WTC11 (cell line): Measurements from ENCODE around the gene PCGF1.

Source experiments
- CBFB ChIP-seq: sonication (generic); formaldehyde crosslinking; IDR thresholded peaks from 2 replicates; pipeline ENCODE4 v1.8.1; 2022; ENCODE audit warnings: mild to moderate bottlenecking, low read depth, missing genetic modification reagents
- CREB1 ChIP-seq: sonication (generic); formaldehyde crosslinking; IDR thresholded peaks from 2 replicates; pipeline ENCODE4 v1.8.0; 2023; ENCODE audit warnings: mild to moderate bottlenecking, missing genetic modification reagents
- CTCF ChIP-seq: fragments of 200-600 bp; IDR thresholded peaks from 2 replicates; pipeline ENCODE4 v1.8.0; 2022; ENCODE audit warnings: antibody characterized with exemption
- ESRRA ChIP-seq: sonication (generic); formaldehyde crosslinking; IDR thresholded peaks from 2 replicates; pipeline ENCODE4 v1.8.1; 2022; ENCODE audit warnings: mild to moderate bottlenecking, missing genetic modification reagents, borderline replicate concordance
- FOXP1 ChIP-seq: sonication (generic); formaldehyde crosslinking; IDR thresholded peaks from 2 replicates; pipeline ENCODE4 v1.8.0; 2022; ENCODE audit warnings: missing genetic modification reagents, mild to moderate bottlenecking, moderate library complexity, borderline replicate concordance
- HMGXB4 ChIP-seq: sonication (generic); formaldehyde crosslinking; IDR thresholded peaks from 2 replicates; pipeline ENCODE4 v1.8.1; 2023; ENCODE audit warnings: mild to moderate bottlenecking, moderate library complexity, missing genetic modification reagents
- IRF1 ChIP-seq: sonication (generic); formaldehyde crosslinking; IDR thresholded peaks from 2 replicates; pipeline ENCODE4 v1.8.0; 2023; ENCODE audit warnings: missing genetic modification reagents
- JUN ChIP-seq: sonication (generic); formaldehyde crosslinking; IDR thresholded peaks from 2 replicates; pipeline ENCODE4 v1.8.0; 2023; ENCODE audit warnings: mild to moderate bottlenecking, missing genetic modification reagents
- NFE2L1 ChIP-seq: sonication (generic); formaldehyde crosslinking; IDR thresholded peaks from 2 replicates; pipeline ENCODE4 v1.8.1; 2023; ENCODE audit warnings: missing genetic modification reagents
- NFYB ChIP-seq: sonication (generic); formaldehyde crosslinking; conservative IDR thresholded peaks from 2 replicates; pipeline ENCODE4 v1.8.0; 2022; ENCODE audit warnings: low read depth, missing genetic modification reagents
- NR2C2 ChIP-seq: sonication (generic); formaldehyde crosslinking; IDR thresholded peaks from 2 replicates; pipeline ENCODE4 v1.8.0; 2022; ENCODE audit warnings: mild to moderate bottlenecking, missing genetic modification reagents
- ZNF138 ChIP-seq: sonication (generic); formaldehyde crosslinking; conservative IDR thresholded peaks from 2 replicates; pipeline ENCODE4 v1.8.1; 2022; ENCODE audit warnings: mild to moderate bottlenecking, moderate library complexity, missing genetic modification reagents
- ZNF423 ChIP-seq: fragments of 250-450 bp; sonication (Bioruptor Pico); IDR thresholded peaks from 2 replicates; pipeline ENCODE4 v2.1.2; 2022; ENCODE audit warnings: mild to moderate bottlenecking, moderate library complexity
- TF ChIP-seq, protein P1 (sequence below): sonication (generic); formaldehyde crosslinking; IDR thresholded peaks from 2 replicates; pipeline ENCODE4 v1.8.0; 2022; ENCODE audit warnings: mild to moderate bottlenecking, missing genetic modification reagents

- TF ChIP-seq CTCF (no peak), HMGXB4 (no peak), CREB1 (CRISPR knock-in tag) (no peak), ESRRA (CRISPR knock-in tag) (no peak), NFE2L1 (CRISPR knock-in tag) (no peak), NFYB (no peak), JUN (CRISPR knock-in tag) (no peak), ZNF423 (no peak), CBFB (CRISPR knock-in tag) (peak; percentile 69; the same call in 1 of the 2 replicates), ZNF138 (no peak), FOXP1 (CRISPR knock-in tag) (peak; percentile 58; the same call in 1 of the 2 replicates), NR2C2 (CRISPR knock-in tag) (no peak), IRF1 (CRISPR knock-in tag) (no peak)
- TF ChIP-seq, protein P1, sequence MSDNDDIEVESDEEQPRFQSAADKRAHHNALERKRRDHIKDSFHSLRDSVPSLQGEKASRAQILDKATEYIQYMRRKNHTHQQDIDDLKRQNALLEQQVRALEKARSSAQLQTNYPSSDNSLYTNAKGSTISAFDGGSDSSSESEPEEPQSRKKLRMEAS, result peak; percentile 90
These were observed 8.8 kb downstream of the PCGF1 start for GRCh38 chr2:74498500-74499266.
